Gastrocnemius medialis (tissue), 4 donors: Measurements from ENCODE around the gene LCE3D. TPM values are rescaled to one million over a fixed set of nuclear protein-coding genes. Genes with fewer than 3 reads are reported as not detected.

Source experiments
- ATAC-seq, 2 donors: fragments of 150-250 bp; one replicate each; pipeline ENCODE4 v1.9.1; 2016
- DNase-seq, 2 donors: peaks; one replicate each; pipeline ENCODE4 v3.0.0-alpha.2; 2019
- H3K27ac ChIP-seq, 4 donors: fragments of 200-600 bp; sonication (generic); 1 replicate in 1 of 4; 2 replicates in 3 of 4; pipeline ENCODE4 v1.5.1; 2016 to 2018; ENCODE audit warnings: mild to moderate bottlenecking in 2 of 4, moderate library complexity in 1 of 4
- H3K27me3 ChIP-seq, 3 donors: fragments of 200-600 bp; sonication (generic) in 2 of 3; 1 replicate in 1 of 3; 2 replicates in 2 of 3; pipeline versions ENCODE4 v1.5.1 to v1.6.0; 2016 to 2019; ENCODE audit warnings: mild to moderate bottlenecking in 1 of 3, moderate library complexity in 1 of 3
- H3K36me3 ChIP-seq, 2 donors: fragments of 200-600 bp; sonication (generic) in 1 of 2; one replicate each; pipeline ENCODE4 v1.5.1; 2017 to 2018
- H3K4me1 ChIP-seq, 2 donors: fragments of 200-600 bp; sonication (generic) in 1 of 2; one replicate each; pipeline ENCODE4 v1.5.1; 2016 to 2017; ENCODE audit warnings: mild to moderate bottlenecking in 2 of 2
- H3K4me3 ChIP-seq, 4 donors: fragments of 200-600 bp; sonication (generic) in 3 of 4; 1 replicate in 1 of 4; 2 replicates in 3 of 4; pipeline ENCODE4 v1.5.1; 2016 to 2019; ENCODE audit warnings: mild to moderate bottlenecking in 2 of 4
- H3K9me3 ChIP-seq, 3 donors: fragments of 200-600 bp; sonication (generic) in 2 of 3; 1 replicate in 1 of 3; 2 replicates in 2 of 3; pipeline ENCODE4 v1.5.1; 2016 to 2019
- POLR2A ChIP-seq, 2 donors: fragments of 450-650 bp; IDR thresholded peaks; one replicate each; pipeline ENCODE4 v1.6.1; 2017; ENCODE audit warnings: antibody characterized with exemption in 2 of 2, mild to moderate bottlenecking in 2 of 2, moderate library complexity in 2 of 2
- in situ Hi-C, 4 donors: fragments of 200-750 bp; cut with MboI; loops; one replicate each; pipeline versions ENCODE4 v1.15.0 to v1.8.0; 2017; ENCODE audit warnings: low sequenced_read_pairs in 4 of 4
- intact Hi-C: fragments of 100-400 bp; cut with DNase I; formaldehyde crosslinking; loops from one replicate; pipeline ENCODE4 v1.15.1; 2023; ENCODE audit warnings: low total_unique reads
- total RNA-seq, 4 donors: library from RNA; depleted of rRNA; stranded (reverse); fragments of >200 nt; gene quantifications; one replicate each; pipeline versions ENCODE4 v1.1.0 to v1.2.3, GENCODE V29; 2016
- TF ChIP-seq, protein P1 (sequence below), 5 experiments: fragments of 450-650 bp in 3 of 5; fragments of 200-600 bp in 2 of 5; sonication (generic) in 2 of 5; IDR thresholded peaks in 4 of 5; conservative IDR thresholded peaks in 1 of 5; 1 replicate in 4 of 5; 2 replicates in 1 of 5; pipeline ENCODE4 v1.5.1; 2016 to 2019; ENCODE audit warnings: antibody characterized with exemption in 5 of 5, mild to moderate bottlenecking in 3 of 5, moderate library complexity in 3 of 5

The LCE3D gene, protein sequence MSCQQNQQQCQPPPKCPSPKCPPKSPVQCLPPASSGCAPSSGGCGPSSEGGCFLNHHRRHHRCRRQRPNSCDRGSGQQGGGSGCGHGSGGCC
- not detected for total RNA-seq

DNA sequence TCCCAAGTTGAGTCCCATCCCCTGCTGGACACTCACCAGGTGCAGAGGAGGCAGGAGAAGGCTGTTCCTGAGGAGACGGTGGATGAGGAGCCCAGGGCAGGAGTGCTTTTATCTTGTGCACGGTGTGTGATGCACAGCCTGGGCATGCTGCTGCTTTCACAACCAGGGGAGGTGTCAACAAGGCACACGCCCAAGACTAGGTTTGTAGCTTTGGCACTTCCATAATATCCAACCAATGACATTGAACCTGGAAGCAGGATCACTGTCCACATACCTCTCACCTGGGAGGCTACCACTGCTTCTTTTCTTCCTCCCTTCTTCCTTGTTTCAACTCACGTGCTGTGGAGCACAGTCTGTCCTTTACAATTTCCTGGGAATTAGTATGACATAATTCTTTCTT, at the start of gene LCE3D:
TSS of gene LCE3D (minus strand) at position 84 of the 400 bp plus-strand sequence. CDS start 580 bp downstream, outside the sequence.
- no peaks in the 10 kb centered on the region for H3K36me3 ChIP-seq
- DNase-seq (no peak), ATAC-seq (no peak)
- in situ Hi-C loops (no loop called here), intact Hi-C loops (loop anchor here (5.0 kb wide), 1 partner anchor 37 kb away; no protein-coding TSS in a partner anchor)
- no peaks in the 10 kb centered on the region for H3K9me3 ChIP-seq
- H3K4me3 ChIP-seq = no peak within 1 kb of the TSS
- no peak within 1 kb of the TSS for H3K27ac ChIP-seq
- H3K4me1 ChIP-seq = no peaks in the 10 kb centered on the region
- TF ChIP-seq POLR2A (IDR thresholded peaks at IDR 0.05) = no peak
- TF ChIP-seq, protein P1, sequence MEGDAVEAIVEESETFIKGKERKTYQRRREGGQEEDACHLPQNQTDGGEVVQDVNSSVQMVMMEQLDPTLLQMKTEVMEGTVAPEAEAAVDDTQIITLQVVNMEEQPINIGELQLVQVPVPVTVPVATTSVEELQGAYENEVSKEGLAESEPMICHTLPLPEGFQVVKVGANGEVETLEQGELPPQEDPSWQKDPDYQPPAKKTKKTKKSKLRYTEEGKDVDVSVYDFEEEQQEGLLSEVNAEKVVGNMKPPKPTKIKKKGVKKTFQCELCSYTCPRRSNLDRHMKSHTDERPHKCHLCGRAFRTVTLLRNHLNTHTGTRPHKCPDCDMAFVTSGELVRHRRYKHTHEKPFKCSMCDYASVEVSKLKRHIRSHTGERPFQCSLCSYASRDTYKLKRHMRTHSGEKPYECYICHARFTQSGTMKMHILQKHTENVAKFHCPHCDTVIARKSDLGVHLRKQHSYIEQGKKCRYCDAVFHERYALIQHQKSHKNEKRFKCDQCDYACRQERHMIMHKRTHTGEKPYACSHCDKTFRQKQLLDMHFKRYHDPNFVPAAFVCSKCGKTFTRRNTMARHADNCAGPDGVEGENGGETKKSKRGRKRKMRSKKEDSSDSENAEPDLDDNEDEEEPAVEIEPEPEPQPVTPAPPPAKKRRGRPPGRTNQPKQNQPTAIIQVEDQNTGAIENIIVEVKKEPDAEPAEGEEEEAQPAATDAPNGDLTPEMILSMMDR (IDR thresholded peaks at IDR 0.05 in 4 of 5, conservative IDR thresholded peaks at IDR 0.05 in 1 of 5) = no peak
- no peaks in the 10 kb centered on the region for H3K27me3 ChIP-seq

DNA sequence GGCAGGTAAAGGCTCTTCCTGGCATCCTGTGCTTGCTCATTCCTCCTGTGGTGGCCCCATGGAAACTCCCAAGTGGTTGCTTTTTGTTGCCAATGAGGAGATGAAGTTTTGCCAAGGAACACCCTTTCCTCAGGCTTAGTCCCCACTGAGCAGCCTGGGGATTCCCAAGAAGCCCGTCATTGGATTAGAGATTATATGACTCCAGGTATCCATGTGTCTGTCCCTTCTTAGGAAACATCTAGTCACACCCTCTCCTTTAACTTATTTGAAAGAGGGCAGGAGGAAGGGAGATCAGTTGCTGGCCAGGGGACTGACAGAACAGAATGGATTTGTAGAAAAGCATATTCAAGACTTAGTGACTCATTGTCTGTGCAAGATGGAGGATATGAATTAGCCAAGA, 46.4 kb upstream of the LCE3D start:
- intact Hi-C loops (no loop called here), in situ Hi-C loops (loop anchor here in 1 of 4 donors (10.0 kb wide), 1 partner anchor 52 kb away; no protein-coding TSS in a partner anchor)
- Histone ChIP-seq H3K4me3 (no peak overlapping the region), H3K36me3 (no peaks in the 10 kb centered on the region), H3K27me3 (no peaks in the 10 kb centered on the region), H3K4me1 (no peaks in the 10 kb centered on the region), H3K9me3 (no peaks in the 10 kb centered on the region), H3K27ac (no peak overlapping the region)
- no peak for TF ChIP-seq POLR2A (IDR thresholded peaks at IDR 0.05)
- TF ChIP-seq, protein P1 (IDR thresholded peaks at IDR 0.05 in 4 of 5, conservative IDR thresholded peaks at IDR 0.05 in 1 of 5) = no peak
- ATAC-seq (no peak), DNase-seq (no peak)

DNA sequence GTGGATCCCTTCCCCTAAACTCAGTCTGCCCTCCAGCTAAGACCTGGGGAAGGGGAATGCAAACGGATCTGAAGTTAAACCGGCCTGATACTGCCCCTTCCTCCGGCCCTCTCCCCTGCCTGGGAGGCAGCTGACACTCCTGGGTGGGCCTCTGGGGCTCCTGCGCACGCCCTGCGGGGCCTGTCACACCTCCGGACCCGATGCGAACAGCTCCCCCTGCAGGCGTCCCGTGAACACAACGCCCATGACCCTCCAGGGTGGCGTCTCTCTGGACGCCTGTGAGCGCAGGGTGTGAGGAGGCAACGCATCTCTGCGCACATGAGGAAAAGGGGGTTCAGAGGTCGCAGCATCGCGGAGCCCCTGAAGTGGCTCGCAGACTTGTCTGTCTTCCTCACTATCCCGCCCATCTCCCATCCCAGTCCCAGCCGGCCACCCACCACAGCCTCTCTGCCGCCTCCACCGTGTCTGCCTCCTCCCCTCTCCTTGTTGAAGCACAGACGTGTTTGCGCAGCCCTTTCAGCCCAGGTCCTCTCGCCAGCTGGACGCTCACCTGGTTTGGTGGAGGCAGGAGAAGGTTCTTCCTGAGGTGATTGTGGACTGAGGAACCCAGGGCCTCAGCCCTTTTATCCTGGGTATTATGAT, 43.0 kb upstream of the LCE3D start:
- DNase-seq (no peak), ATAC-seq (no peak)
- no peaks in the 10 kb centered on the region for H3K27me3 ChIP-seq
- H3K27ac ChIP-seq = no peak overlapping the region
- no peak overlapping the region for H3K4me3 ChIP-seq
- H3K36me3 ChIP-seq = no peaks in the 10 kb centered on the region
- TF ChIP-seq, protein P1 (IDR thresholded peaks at IDR 0.05 in 4 of 5, conservative IDR thresholded peaks at IDR 0.05 in 1 of 5) = no peak
- no peak for TF ChIP-seq POLR2A (IDR thresholded peaks at IDR 0.05)
- intact Hi-C loops = no loop called here
- in situ Hi-C loops = loop anchor here in 1 of 4 donors (10.0 kb wide), 1 partner anchor 49 kb away; no protein-coding TSS in a partner anchor
- no peaks in the 10 kb centered on the region for H3K9me3 ChIP-seq
- no peaks in the 10 kb centered on the region for H3K4me1 ChIP-seq

DNA sequence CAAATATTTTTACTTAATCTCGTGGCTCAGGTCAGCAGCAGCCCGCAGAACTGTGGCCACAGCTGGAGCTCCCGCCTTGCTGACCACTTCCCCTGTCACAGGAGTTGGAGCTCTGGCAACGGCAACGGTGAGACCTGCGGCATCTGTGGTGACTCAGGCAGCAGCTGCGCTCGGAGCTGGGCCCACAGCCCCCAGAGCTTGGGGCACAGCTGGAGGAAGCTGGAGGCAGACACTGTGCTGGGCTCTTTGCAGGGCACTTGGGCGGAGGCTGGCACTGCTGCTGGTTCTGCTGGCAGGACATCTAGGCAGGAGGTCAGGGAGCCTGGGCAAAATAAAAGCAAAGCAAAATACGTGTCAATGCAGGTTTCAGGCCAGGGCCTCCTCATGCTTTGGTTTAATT, 42.5 kb upstream of the LCE3D start, which contains the start of gene LCE3A:
TSS of gene LCE3A (minus strand) at position 301 of the 400 bp plus-strand sequence. CDS start at position 301, 0 bp downstream.
- TF ChIP-seq, protein P1 (IDR thresholded peaks at IDR 0.05 in 4 of 5, conservative IDR thresholded peaks at IDR 0.05 in 1 of 5) = no peak
- no peak for TF ChIP-seq POLR2A (IDR thresholded peaks at IDR 0.05)
- Histone ChIP-seq H3K9me3 (no peaks in the 10 kb centered on the region), H3K27me3 (no peaks in the 10 kb centered on the region), H3K36me3 (no peaks in the 10 kb centered on the region), H3K4me3 (no peak within 1 kb of the TSS), H3K4me1 (no peaks in the 10 kb centered on the region), H3K27ac (no peak within 1 kb of the TSS)
- in situ Hi-C loops (loop anchor here in 1 of 4 donors (10.0 kb wide), 1 partner anchor 48 kb away; no protein-coding TSS in a partner anchor), intact Hi-C loops (no loop called here)
- no peak for ATAC-seq
- peak in 1 of 2 donors; percentile 18 for DNase-seq
